ENCODE data around the gene MAP4K4.

GRCh38 chr2:101723371-101724124, 26.0 kb downstream of the MAP4K4 start:
- TF ChIP-seq CTCF (conservative IDR thresholded peaks at IDR 0.05; ENCODE audit: low read depth, low read length) = no peak
- TF ChIP-seq USF2 (IDR thresholded peaks at IDR 0.05; ENCODE audit: low read depth, low read length) = no peak
- no peak for TF ChIP-seq NFE2L2 (IDR thresholded peaks at IDR 0.05; ENCODE audit: low read depth, low read length)
- TF ChIP-seq POLR2A (IDR thresholded peaks at IDR 0.05; ENCODE audit: low read depth, low read length) = no peak
- TF ChIP-seq ELK1 (IDR thresholded peaks at IDR 0.05; ENCODE audit: borderline replicate concordance, low read depth, low read length) = no peak
- TF ChIP-seq SMC3 (IDR thresholded peaks at IDR 0.05; ENCODE audit: low read depth, low read length) = no peak
- TF ChIP-seq CEBPB (IDR thresholded peaks at IDR 0.05; ENCODE audit: low read depth, low read length) = no peak
- TF ChIP-seq RCOR1 (IDR thresholded peaks at IDR 0.05; ENCODE audit: insufficient replicate concordance, low read length) = no peak
- no peak for TF ChIP-seq RAD21 (IDR thresholded peaks at IDR 0.05; ENCODE audit: low read length)
- TF ChIP-seq RFX5 (IDR thresholded peaks at IDR 0.05; ENCODE audit: low read depth, low read length) = no peak
- TF ChIP-seq BHLHE40 (IDR thresholded peaks at IDR 0.05; ENCODE audit: low read depth, low read length) = no peak
